HG02610 (cell line): ENCODE results near the gene FMNL2.
"Not testable (repeated sequence)": the region's sequence is repeated elsewhere in the genome, so short reads cannot be mapped to it uniquely, and the experiment has no call there.

ENCODE experiments used
- ATAC-seq: cut with Tn5 transposase; IDR thresholded peaks from one replicate; pipeline ENCODE4 v1.9.1; 2021; ENCODE audit warnings: mild to moderate bottlenecking, moderate library complexity; ENCODE audit not compliant: unreplicated experiment

FMNL2 gene

GRCh38 chr2:152466041-152466440 is 131.1 kb downstream of the FMNL2 start:
- no peak for ATAC-seq

DNA sequence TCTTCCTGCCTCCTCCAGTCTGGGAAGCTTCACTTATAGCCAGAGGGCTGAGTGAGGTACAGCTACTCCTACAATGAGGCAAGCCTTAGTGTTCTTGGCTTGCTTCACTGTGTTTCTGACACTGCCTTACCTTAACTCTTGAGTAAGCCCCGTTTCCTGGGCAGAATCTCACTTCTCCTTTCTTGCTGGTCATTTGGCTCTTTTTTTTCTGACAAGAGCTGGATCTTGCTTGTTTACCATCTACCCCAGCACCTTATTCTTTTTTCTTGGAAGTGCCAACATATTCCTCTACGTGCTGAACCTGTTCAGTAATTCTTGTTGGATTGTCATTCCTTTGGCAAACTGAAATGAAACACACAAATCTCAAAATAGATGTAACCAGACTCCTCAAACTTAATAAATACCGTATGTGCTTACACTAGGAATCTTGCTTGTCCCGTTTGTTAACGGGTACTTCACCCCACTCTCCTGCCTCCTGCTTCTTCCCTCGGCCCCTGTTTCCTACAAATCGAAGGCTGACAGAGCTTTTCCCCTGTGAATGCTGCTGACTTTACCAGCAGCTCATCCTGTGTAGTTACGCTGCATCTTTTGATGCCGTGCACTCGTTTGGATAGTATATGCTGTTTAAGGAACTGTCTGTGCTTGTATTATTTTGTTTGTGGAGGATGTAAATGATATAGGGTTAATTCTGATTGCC is 132.2 kb downstream of the FMNL2 start:
- ATAC-seq, result peak; percentile 89

GRCh38 chr2:152467677-152468410 is 132.9 kb downstream of the FMNL2 start:
- no peak for ATAC-seq

GRCh38 chr2:152468899-152469692 is 134.1 kb downstream of the FMNL2 start:
- ATAC-seq, result peak; percentile 53

GRCh38 chr2:152470861-152471854 is 136.2 kb downstream of the FMNL2 start:
- no peak for ATAC-seq

DNA sequence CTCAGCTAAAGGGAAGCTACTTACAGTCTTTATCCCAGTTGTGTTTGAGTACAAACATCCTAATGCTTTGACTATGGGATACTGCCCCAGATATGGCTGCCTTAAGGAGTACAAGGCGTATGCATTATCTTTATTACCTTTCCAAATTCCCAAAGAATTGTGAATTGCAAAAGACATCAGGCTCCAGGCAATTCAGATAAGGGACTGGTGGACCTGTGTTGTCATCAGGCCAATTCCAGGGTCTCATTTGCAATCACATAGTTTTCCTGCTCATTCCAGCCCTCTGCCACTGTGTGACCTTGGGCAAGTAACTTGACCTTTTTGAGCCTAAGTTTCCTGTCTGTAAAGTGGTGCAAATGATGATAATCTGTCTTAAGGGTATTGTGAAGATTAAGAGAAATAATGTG is 137.5 kb downstream of the FMNL2 start:
- no peak for ATAC-seq

DNA sequence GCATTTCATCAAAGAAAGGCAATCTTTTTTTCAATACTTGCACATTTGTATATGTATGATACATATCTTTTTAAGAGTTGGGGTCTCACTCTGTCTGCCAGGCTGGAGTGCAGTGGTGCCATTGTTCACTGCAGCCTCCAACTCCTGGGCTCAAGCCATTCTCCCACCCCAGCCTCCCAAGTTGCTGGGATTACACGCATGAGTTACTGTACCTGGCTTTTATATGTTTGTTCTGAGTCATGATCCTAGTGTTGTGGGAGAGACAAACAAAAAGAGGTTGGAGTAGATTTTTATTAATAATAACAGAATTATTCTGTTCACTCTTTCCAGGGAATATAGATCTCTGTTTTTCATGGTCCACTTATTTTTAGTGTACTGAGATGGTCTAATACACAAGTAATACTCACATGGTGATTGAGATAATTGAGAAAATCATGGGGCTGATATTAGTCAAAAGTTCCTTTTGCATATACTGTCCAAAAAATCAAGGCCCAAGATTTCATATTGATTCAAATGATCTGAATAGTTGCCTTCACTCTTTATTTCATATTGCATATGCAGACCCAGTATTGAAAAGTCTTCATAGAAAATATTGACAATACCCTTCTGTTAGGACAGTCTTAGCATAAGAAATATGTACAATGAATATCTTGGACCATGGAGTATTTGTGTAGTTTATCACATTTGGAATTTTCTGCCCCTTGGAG is 138.3 kb downstream of the FMNL2 start:
- ATAC-seq, result no peak

DNA sequence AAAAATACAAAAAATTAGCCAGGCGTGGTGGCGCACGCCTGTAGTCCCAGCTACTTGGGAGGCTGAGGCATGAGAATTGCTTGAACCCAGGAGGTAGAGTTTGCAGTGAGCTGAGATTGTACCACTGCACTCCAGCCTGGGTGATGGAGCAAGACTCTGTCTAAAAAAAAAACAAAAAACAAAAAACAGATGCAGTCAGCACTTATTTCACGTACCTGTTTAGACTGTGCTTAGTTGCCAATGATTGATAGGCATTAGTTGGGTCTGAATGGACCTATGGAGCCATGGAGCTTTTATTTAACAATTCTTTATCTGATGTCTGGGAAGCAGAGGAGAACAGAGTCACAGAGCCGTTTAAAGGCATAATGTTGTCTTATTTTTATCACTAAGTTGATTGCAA is 139.5 kb downstream of the FMNL2 start:
- ATAC-seq, result not testable (repeated sequence)

DNA sequence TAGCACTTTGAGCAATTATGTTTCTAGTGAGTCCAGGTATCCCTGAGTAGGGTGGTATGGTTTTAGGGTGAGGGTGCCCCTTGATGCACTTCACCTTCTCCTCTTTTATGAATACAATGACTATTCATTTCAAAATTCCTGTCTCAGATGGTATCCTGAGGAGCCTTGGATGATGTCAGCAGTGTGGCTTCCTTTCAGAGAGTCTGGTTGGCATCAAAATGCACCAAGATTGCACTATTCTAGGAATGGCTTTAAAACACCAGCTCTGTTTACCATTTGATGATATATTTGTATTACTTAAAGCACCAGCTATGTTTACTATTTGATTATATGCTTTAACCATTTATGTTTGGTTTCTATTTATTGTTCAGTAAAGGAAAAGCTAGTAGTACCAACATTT is 141.0 kb downstream of the FMNL2 start:
- ATAC-seq, result no peak

GRCh38 chr2:152477347-152478092 is 142.5 kb downstream of the FMNL2 start:
- ATAC-seq, result no peak

DNA sequence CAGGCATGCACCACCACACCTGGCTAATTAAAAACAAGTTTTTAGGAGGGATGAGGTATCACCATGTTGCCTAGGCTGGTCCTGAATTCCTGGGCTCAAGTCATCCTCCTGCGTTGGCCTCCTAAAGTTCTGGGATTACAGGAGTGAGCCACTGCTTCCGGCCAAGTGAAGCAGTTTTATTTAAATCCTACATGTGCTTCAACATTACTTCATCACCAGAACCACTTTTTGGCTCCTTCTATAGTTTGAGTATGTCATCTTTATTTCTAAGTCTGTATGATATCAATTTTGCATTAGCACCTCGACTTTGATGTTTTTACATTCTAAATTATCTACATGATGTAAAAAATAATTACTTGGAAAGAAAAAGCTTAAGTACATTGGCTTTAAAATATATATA is 144.3 kb downstream of the FMNL2 start:
- ATAC-seq, result no peak

GRCh38 chr2:152480821-152481399 is 145.9 kb downstream of the FMNL2 start:
- ATAC-seq, result no peak

- no peak for ATAC-seq
Measured at GRCh38 chr2:152481881-152482583, 147.1 kb downstream of the FMNL2 start.

DNA sequence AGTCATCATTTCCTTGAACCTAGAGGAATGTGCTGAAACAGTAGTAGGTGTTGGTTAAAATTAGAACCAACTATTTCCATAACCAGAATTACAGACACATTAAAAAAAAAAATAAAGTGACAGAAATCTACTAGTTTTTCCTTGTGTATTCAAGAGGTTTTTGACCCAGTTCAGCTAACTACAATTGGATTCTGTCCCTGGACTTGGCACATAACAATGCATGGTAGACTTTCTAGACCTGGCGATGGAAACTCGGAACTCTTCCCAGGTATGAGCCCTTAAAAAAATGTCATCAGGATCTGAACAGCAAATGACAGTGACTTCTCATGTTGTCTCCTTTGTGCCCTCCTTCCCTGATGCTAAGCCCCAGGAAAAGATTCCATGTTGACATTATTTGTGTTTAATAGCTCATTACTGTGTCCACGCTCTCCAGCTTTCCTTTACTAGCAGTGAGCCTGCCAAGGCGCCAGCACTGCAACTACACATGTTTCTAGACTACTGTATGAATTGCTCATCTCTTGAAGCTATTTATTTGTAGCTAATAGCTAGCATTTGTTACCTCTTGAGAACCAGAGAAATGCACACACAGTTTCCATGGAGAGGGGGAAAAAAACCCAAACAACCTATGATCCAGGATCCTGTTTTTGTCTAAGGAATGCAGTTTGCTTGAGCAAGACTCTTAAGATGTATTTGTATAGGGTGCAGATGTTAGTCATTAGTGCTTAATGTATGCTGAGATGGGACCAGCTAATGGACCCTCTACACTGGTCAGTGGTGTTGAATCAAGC is 148.5 kb downstream of the FMNL2 start:
- no peak for ATAC-seq

- ATAC-seq, result no peak
Measured at GRCh38 chr2:152485954-152486736, 151.2 kb downstream of the FMNL2 start.

GRCh38 chr2:152486737-152487400 is 151.9 kb downstream of the FMNL2 start:
- no peak for ATAC-seq
